ENCODE measurements around the gene RRAGA.
"Not testable (repeated sequence)": the region's sequence is repeated elsewhere in the genome, so short reads cannot be mapped to it uniquely, and the experiment has no call there.

RRAGA gene

GRCh38 chr9:19057033-19057432 is 7.8 kb downstream of the RRAGA start:
- Mint-ChIP-seq H3K9me3 (no peaks in the 10 kb centered on the region), H3K27me3 (ENCODE audit: low read depth) (no peaks in the 10 kb centered on the region), H3K36me3 (ENCODE audit: low read depth) (peaks cover 64% of the 10 kb centered on the region), H3K4me3 (no peak overlapping the region), H3K4me1 (peaks cover 11% of the 10 kb centered on the region), H3K27ac (no peak overlapping the region)
- TF ChIP-seq, protein P1, sequence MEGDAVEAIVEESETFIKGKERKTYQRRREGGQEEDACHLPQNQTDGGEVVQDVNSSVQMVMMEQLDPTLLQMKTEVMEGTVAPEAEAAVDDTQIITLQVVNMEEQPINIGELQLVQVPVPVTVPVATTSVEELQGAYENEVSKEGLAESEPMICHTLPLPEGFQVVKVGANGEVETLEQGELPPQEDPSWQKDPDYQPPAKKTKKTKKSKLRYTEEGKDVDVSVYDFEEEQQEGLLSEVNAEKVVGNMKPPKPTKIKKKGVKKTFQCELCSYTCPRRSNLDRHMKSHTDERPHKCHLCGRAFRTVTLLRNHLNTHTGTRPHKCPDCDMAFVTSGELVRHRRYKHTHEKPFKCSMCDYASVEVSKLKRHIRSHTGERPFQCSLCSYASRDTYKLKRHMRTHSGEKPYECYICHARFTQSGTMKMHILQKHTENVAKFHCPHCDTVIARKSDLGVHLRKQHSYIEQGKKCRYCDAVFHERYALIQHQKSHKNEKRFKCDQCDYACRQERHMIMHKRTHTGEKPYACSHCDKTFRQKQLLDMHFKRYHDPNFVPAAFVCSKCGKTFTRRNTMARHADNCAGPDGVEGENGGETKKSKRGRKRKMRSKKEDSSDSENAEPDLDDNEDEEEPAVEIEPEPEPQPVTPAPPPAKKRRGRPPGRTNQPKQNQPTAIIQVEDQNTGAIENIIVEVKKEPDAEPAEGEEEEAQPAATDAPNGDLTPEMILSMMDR (IDR thresholded peaks at IDR 0.05; ENCODE audit: unreplicated experiment in 3 of 3), result no peak

DNA sequence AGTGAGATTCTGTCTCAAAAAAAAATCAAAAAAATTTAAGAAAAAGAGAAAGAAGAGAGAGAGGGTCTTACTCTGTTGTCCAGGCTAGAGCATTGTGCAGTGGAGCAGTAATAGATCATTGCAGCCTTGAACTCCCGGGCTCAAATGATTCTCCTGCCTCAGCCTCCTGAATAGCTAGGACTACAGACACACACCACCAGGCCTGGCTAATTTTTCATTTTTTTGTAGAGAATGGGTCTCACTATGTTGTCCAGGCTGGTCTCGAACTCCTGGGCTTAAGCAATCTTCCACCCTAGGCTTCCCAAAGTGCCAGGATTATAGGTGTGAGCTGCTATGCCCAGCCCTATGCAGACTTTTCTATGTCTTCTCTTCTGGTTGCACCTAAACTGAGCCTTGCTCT is 25.0 kb downstream of the RRAGA start:
- TF ChIP-seq, protein P1 (IDR thresholded peaks at IDR 0.05; ENCODE audit: unreplicated experiment in 3 of 3), result no peak
- Mint-ChIP-seq H3K36me3 (ENCODE audit: low read depth) (peaks cover 65% of the 10 kb centered on the region), H3K27ac (no peak overlapping the region), H3K9me3 (peaks cover 3% of the 10 kb centered on the region), H3K4me3 (no peak overlapping the region), H3K27me3 (ENCODE audit: low read depth) (no peaks in the 10 kb centered on the region), H3K4me1 (no peaks in the 10 kb centered on the region)

DNA sequence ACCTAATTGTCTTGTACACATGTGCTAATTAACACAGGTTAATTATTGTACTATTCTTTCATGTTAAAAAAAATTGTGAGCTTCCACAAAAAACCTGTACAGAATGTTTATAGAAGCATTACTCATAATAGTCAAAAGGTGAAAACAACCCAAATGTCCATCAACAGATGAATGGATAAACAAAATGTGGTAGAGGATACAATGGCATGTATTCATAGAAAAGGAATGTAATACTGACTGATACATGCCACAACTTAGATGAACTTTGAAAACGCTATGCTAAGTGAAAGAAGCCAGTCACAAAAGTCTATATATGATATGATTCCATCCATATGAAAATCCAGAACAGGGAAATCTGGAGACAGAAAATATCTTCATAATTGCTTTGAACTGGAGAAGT is 25.6 kb downstream of the RRAGA start:
- H3K9me3 Mint-ChIP-seq, result peaks cover 3% of the 10 kb centered on the region

GRCh38 chr9:19085295-19085694 is 36.1 kb downstream of the RRAGA start:
- Mint-ChIP-seq H3K27ac (no peak overlapping the region), H3K27me3 (ENCODE audit: low read depth) (no peaks in the 10 kb centered on the region), H3K4me3 (no peak overlapping the region), H3K4me1 (no peaks in the 10 kb centered on the region), H3K36me3 (ENCODE audit: low read depth) (peaks cover 37% of the 10 kb centered on the region), H3K9me3 (no peaks in the 10 kb centered on the region)
- TF ChIP-seq, protein P1 (IDR thresholded peaks at IDR 0.05; ENCODE audit: unreplicated experiment in 3 of 3), result peak in 2 of 3 experiments; percentile 11 to 35

More for the DNA sequence above, 25.6 kb downstream of the RRAGA start:
- Mint-ChIP-seq H3K4me1 (no peaks in the 10 kb centered on the region), H3K27ac (no peak overlapping the region), H3K4me3 (no peak overlapping the region), H3K36me3 (ENCODE audit: low read depth) (peaks cover 61% of the 10 kb centered on the region), H3K27me3 (ENCODE audit: low read depth) (no peaks in the 10 kb centered on the region)
- TF ChIP-seq, protein P1 (IDR thresholded peaks at IDR 0.05; ENCODE audit: unreplicated experiment in 3 of 3), result no peak

DNA sequence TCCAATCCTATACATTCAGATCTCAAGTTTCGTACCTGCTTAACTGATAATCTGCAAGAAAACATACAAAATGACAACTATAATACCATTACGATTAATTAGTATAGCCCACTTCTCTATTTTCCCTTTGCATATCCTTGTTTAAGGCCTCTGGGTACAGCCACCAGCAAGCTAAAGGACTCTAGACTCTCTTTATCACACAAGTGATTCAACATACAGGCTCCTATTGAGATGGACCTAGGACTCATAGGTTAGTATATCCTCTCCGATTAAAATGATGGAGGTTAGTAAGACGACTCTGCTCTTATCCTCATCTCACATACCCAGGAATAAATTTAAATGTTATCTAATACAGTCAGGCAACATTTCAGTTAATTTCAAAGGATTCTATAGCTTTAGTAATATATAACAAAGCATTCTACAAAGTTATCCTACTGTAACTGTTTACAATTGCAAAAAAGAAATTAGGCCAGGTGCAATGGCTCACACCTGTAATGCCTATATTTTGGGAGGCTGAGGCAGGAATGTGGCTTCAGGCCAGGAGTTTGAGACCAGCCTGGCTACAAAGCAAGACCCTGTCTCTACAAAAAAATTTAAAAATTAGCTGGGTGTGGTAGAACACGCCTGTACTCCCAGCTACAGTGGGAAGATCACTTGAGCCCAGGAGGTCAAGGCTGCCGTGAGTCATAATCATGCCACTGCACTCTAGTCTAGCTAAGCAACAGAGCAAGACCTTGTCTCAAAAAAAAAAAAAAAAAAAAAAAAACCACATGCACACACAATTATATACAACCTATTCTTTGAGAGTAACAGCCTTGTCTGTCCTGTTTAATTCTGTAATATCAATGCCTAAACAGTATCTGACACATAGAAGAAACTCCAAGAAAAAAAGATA is 38.1 kb downstream of the RRAGA start:
- H3K27me3 Mint-ChIP-seq (ENCODE audit: low read depth), result no peaks in the 10 kb centered on the region

GRCh38 chr9:19097431-19097830 is 48.2 kb downstream of the RRAGA start:
- not testable (repeated sequence) for H3K4me3 Mint-ChIP-seq; H3K9me3 Mint-ChIP-seq; H3K27me3 Mint-ChIP-seq (ENCODE audit: low read depth); H3K27ac Mint-ChIP-seq
- Mint-ChIP-seq H3K4me1 (peaks cover 13% of the 10 kb centered on the region), H3K36me3 (ENCODE audit: low read depth) (peaks cover 31% of the 10 kb centered on the region)

More for the DNA sequence above, 38.1 kb downstream of the RRAGA start:
- no peak overlapping the region for H3K4me3 Mint-ChIP-seq
- no peaks in the 10 kb centered on the region for H3K4me1 Mint-ChIP-seq
- no peaks in the 10 kb centered on the region for H3K9me3 Mint-ChIP-seq
- H3K36me3 Mint-ChIP-seq (ENCODE audit: low read depth), result peaks cover 33% of the 10 kb centered on the region
- TF ChIP-seq, protein P1 (IDR thresholded peaks at IDR 0.05; ENCODE audit: unreplicated experiment in 3 of 3), result no peak
- no peak overlapping the region for H3K27ac Mint-ChIP-seq

Measured in nephron (organoid).